HG03558 (cell line): ENCODE results near the gene DMGDH.

Experiments
- ATAC-seq: cut with Tn5 transposase; IDR thresholded peaks from one replicate; pipeline ENCODE4 v1.9.1; 2021; ENCODE audit warnings: moderate number of reproducible peaks; ENCODE audit not compliant: unreplicated experiment; ENCODE audit errors: extremely low read depth

DMGDH gene

DNA sequence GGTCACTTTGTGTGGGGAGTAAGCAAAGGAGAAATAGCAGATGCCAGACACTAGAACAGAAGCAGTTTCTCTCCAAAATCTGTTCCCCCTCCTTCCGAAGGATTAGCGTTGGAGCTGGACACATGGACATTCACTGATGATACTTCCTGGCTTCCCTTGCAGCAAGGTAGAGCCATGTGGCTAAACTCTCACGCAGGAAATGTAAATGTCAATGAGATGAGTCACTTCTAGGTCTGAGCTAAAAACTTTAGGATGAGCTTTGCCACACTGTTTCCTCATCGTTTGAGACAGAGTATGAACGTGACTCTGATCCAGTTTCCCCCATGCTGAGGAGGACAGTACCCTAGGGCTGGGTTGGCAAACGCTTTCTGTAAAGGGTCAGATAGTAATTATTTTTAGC lies 5.2 kb upstream of the DMGDH start:
- ATAC-seq, result no peak

DNA sequence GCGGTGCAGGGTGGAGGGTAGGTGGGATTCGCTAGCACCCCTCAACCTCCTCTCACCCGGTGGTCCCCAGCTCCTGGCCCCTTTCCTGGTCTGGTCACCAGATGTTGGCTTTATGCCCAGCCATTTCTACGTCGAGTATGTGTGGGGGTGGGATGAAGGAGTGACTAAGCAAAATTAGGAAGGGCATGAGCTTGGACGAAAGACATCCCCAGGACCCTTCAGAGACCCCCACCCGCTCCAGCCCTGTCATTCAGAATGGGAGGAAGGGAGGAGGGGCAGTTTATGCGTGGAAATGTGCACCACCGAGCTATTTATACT lies 835 bp upstream of the DMGDH start:
- ATAC-seq, result no peak

DNA sequence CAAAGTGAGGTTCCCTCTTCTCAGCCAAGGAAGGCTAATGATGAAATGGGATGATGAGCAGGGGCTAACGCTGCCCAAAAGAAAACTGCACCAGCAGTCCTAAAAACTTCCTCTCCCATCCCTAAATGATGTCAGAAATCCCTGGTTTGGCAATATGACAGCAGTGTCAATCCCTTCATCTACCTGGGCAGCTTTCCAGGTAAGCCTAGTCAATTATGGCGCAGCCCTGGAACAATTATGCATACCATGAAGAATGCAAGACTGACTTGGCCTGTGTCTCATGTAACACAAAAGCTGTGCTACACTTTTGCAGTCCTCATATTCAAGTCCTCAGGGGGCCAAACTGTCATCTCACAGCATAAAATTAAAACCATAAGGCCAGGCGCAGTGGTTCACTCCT lies 7.0 kb downstream of the DMGDH start:
- ATAC-seq, result no peak

DNA sequence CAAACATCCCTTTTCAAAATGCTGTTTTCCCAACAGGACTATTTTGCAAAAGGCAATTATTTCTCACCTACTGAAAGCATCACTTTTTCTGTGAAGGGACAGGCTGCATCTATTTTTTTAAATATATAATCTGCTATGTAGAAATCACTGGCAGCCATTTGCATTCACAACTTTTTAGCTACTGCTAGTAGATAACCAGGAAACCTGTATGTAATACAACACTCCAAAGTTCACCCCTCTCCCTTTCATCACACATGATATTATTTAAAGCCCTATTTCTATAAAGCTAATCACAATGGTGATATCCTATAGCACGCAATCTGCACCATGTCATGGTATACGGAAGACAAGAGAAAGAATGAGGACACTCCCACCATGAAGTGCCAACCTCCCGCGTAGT lies 9.8 kb downstream of the DMGDH start:
- ATAC-seq, result no peak

DNA sequence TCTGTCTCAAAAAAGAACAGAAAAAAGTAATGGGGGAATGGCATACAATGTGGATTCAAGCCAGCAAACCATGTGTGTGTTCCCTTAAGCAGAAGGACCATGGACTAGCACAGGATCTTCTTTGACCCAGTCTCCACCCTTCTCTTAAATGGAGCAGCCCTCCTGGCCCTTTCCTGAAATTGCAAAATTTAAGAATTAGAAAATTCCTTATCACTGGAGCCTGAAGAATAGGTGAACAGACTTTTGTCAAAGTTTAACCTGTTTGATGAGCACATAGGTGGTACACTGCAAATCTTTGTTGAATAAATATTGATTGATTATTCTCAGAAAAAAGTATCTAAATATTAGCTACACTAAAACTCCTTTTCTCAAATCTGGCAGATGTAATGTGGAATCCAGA lies 12.6 kb downstream of the DMGDH start:
- no peak for ATAC-seq

DNA sequence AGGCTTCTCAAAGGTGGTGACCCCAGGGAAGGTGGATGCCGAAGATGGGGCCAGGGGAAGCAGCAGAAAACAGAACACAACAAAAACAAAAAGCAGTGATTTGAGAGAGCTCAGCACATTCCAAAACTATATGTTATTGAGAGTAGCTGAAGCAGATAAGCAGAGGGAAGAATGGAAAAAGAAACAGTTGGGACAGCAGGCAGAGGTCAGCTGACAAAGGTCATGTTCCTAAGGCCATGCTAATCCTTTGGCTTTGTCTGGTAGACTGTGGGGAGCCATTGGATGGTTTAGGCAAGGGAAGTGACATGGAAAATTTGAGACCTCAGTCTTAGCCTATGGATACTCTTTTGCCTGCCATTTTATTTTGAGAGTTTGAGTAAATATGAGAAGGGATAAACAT lies 14.5 kb downstream of the DMGDH start:
- ATAC-seq, result no peak

DNA sequence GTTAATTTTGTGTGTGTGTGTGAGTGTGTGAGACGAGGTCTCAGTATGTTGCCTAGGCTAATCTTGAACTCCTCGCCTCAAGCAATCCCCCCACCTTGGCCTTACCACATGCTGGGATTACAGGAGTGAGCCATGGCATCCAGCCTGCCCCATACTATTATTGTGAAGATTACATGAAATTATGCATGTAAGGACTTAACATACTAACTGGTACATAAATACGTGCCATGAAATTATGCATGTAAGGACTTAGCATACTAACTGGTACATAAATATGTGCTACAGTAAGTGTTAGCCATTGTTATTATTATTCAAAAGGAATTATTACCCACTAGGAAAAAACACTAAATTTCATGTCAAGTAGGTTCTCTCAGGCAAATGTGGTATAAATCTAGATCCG lies 16.2 kb downstream of the DMGDH start:
- no peak for ATAC-seq

DNA sequence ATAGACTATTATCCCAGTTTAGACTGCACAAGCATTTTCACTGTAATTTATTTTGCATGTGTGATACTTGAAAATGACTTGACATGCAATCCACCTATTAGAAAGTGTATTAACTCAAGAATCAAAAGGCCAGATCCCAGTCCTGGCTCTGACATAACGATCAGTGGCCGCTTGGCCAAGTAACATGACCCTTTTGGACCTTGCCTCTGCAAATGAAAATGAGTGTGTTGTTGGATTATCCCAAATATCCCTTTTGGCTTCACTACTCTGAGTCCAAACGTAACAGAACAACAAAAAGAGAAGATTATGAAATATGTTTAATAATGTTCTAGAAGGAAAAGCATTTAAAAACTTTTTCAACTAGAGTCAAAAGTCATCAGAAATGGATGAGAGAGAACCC lies 19.0 kb downstream of the DMGDH start:
- ATAC-seq, result no peak

DNA sequence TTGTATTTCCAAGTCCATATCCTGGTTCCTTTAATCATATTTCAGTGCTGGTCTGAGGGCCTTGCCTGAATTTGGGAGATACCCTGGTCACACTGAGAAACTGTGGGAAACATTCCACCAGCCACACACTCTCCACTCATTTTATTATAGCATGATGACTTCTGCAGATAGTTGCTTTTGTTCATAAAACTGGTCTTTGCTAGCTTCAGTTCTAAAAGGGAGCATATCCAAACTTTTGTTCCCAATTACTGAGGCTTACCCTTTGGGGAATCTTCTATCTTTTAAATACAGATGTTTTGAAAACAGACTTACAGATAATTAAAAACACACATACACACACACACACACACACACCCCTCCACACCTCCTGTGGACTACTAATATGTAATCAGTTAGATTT lies 21.0 kb downstream of the DMGDH start:
- ATAC-seq, result no peak

DNA sequence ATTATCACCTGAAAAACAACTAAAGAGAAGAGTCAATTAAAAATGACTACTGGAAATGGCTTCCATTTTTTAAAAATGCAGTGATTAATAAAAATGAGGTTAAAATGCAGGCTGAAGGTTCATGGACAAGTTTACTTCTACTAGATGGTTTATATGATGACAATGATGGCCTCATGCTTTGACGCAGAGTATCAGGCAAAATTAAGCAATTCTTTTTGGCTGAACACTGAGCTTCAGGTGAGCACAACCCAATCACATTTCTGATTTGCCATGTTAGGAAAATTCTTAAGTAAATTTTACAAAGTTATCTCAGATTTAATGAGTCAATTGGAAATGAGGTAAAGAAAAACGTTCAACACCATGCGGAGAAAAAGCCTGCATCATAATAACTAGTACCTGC lies 22.3 kb downstream of the DMGDH start:
- no peak for ATAC-seq

DNA sequence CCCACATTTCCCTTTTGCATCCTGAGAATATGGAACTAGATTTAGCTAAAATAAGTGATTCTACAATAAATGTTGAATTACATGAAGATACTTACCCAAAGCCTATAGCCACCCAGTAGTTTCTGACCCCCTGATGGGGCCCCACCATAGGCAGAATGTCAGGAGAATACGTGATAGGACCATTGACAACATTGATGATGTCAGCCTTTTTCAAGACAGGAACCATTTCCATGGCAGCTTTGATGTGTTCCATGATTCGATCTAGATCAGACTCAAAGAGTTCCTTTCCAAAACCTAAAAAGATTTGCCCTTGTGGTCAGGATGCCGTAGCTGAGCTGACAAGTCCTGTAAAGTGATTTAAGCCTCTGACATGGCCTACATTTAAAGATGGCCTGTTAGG lies 27.3 kb downstream of the DMGDH start:
- ATAC-seq, result no peak

DNA sequence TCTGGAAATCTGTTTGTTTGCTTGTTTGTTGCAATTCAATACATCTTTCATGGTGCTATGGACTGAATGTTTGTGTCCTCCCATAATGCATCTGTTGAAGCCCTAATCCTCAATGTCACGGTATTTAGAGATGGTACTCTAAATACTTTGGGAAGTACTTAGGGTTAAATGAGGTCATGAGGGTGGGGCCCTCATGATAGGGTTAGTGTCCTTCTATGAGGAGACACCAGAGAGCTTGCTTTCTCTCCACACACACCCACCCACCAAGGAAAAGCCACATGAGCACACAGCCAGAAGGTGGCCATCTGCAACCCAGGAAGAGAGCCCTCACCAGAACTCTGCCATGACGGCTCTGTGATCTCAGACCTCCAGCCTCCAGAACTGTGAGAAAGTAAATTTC lies 32.7 kb downstream of the DMGDH start:
- ATAC-seq, result no peak

DNA sequence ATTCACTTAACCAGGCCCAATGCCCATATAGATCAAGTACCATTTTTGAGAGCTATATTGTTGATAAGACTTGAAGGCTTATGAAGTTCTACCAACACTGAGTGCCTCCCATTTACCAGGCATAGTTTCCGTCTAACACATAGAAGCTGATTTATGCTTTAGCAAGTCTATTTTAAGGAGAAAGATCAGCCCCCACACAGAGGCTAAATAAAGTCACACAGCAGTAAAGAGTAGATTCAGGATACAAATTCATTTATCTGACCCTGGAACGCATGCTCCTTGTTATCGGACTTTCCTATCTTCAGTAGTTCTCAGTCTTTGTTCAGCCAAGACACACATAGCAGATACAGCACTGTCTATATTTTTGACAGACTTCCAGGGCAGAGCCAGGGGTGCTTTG lies 34.2 kb downstream of the DMGDH start:
- ATAC-seq, result no peak

DNA sequence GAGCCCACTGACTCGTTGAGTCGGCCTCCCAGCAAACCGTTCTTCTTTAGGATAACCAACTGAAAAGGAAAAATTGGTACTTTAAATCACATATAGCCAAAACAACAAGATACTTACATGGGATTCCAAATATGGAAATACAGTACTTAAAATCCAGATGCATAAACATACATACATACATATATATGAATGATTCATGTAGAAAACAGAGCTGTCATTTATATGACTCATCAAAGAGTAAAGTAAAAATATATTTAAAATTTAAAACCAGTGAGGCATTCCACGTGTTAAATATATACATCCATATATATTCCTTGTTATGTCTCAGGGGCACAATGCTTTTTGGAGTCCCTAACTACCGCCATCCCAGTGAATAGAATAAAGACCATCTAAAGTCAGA lies 36.7 kb downstream of the DMGDH start:
- no peak for ATAC-seq

DNA sequence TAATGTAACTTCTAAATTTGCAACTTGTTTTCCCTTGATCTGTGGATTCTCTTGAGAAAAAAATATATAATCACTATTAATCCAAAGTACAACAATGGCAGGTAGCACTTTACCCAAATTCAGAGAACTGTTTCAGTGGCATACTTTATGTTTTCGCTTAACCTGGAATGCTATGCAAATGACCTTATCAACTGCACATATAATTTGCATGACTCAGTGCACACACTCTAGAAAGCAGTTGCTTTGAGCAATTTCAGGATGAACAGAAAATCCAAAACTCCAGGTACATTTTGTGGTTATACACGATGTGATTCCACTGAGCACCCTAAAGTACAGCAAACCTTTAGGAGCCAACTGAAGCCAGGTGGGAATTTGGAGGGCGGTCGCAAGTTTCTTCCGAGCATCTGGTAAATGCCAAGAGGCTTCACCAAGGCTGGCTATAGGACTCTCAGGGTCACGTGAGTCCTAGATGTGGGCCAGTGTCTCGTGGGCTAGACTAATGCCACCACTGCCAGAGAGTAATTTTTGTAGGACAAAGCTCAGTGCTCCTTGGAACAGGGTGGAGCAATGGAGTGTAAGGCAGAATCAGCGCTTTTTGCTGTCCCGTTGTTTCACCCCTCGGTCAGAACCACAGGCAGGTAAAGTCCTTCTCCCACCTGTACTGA lies 37.3 kb downstream of the DMGDH start:
- ATAC-seq, result no peak

DNA sequence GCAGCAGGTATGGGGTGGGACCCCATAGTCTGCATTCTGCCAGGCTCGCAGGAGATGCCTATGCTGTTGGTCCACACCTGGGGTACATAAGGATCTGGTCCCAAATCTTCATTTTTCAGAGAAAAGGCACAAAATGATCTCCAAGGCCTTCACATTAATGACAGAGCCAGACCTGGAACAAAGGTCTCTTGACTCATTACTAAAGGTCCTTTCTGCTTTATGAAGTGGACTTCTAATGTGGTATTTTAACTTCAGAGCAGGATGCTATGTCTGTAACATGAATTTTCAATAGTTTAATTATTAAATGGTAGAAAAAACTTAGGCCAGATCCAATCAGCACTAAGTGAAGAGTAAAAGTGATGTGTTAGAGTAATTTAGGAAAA lies 38.0 kb downstream of the DMGDH start:
- ATAC-seq, result no peak

DNA sequence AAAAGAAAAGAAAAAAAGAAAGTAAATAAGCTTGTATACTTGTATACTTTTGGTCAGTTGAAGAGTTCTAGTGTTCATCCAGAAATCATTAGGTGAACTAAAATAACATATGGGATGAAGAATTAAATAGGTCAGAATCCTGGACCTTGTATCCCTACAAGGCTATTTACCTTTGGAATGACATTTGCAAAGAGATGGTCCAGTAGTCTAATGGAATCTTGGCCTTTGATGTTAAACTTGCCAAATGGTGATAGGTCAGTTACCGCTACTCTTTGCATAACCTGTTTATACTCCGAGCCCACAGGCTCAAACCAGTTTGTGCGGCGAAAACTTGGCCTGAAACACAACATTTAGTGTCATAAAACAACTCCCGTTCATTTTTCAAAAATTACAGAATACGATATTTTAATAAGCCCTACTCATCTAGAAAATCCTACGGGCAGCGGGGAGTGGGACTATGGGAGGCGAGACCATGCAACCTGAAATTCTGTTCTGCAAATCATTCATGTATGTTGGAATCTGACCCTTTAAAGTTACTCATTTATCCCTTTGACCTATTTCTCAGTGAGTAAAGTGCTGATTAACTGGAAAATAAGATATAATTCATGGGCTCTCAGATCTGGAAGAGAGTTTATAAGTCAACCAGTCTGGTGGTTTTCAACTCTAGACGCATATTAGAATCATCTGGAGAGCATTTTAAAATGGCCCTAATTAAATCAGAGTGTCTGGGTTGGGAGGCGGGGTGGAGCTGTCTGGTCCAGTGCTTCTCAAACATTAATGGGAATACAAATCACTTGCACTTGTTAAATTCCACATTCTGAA lies 38.6 kb downstream of the DMGDH start:
- no peak for ATAC-seq

DNA sequence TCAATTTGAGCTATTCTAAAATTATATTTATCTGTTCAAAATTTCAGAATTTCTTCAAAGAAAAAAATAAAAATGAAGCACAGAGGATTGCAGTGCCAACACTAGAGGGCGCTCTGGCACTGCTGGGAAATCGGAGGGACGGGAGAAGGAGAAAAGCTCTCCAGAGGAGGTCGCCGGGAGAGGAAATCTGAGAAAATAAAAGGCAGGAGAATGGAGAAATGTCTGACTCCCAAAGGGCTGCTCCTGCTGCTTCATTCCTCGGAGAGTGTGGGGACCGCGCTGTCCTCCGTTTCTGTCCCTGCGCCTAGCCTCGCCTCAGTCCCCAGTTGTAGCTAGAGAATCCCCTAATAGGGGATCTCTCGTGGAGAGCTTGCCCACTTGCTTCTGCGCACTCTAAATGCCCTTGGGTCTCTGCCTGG lies 44.4 kb downstream of the DMGDH start:
- no peak for ATAC-seq

DNA sequence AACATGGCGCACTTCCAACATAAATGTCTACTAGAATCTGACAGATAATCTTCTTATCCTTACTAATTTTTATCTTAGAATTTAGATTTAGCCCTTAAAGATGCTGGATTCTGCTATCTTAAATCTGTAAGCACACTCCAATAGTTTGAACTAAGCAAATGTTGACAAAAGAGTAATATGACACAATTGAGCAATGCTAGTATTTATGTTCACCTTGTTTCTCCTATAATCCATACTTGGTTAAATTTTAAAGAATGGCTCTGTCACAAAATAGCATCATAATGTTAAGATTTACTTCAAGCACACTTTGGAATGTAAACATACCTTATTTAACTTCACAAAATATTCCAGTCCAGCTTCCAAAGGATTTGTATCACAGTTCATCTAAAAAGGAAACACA lies 45.5 kb downstream of the DMGDH start:
- no peak for ATAC-seq

DNA sequence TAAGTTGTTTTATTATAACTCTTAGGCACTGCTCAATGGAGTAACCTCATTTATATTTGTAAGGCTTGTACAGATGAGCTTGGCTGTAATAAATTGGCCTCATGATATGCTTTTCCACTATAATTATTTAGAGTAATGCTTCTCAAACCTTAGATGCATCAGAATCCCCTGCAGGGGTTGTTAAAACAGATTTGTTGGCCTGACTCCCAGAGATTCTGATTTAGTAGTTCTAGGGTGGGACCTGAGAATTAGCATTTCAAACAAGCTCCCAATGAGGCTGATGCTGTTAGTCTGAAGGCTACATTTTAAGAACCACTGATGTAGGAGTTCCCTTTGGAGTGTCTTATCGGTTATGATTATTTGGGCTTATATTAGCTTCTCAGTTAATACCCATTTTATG lies 46.1 kb downstream of the DMGDH start:
- ATAC-seq, result no peak

DNA sequence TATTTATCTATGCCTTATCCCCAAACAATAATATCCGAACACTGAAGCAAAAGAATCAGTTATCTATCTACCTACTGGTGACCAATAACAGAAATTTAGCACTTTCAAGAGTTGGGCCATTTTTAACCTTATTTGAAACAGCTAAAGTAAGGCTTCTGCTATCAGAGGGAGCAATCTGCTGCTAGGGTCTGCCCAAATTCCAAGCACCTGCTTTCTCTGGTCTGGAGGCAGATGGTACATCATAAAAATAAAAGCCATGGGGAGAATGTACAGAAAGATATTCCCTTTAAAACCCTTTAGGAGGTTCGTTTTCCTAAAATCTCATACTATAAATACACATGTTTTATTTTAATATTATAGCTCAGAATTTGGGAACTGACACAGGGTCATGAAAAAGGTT lies 46.7 kb downstream of the DMGDH start:
- ATAC-seq, result no peak

DNA sequence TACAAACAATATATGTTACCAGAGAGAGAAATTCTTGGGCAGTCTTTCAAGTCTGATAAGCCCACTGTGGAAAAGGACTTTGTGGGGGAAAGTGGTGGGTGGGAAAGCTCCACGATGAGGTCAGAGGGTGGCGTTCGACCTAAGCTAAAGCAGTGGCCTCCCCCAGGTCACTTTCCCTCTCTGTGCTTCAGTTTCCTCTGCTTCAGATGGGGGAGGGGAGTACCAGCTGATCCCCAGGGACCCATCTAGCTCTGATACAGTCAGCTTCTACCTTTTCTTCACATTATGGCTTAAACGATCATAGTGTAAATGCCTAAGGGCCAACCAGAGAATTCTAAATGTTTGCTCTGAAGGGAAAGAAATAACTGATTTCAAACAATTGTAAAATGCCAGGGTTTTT lies 47.7 kb downstream of the DMGDH start:
- no peak for ATAC-seq
